HepG2 (cell line): ENCODE results near the gene ULBP1. TPM values are rescaled to one million over a fixed set of nuclear protein-coding genes. Genes with fewer than 3 reads are reported as not detected.

Source experiments
- ATAC-seq: fragments of 200-7000 bp; cut with Tn5 transposase; 3 replicates; pipeline ENCODE4 v1.9.1; 2020; ENCODE audit warnings: mild to moderate bottlenecking, moderate library complexity
- BruUV-seq: library from RNA; stranded (reverse); fragments of 400-500 nt; replicated peaks from 2 replicates; lab custom pipeline; 2021; lab: Mats Ljungman, UMichigan
- CTCF ChIA-PET: fragments of 300-600 bp; formaldehyde crosslinking; extraction: SDS; loops from one replicate; lab custom pipeline; 2021; ENCODE audit warnings: low total read pairs, inconsistent platforms, low intra/inter-chr PET ratio; lab: Yijun Ruan, JAX
- POLR2A ChIA-PET: fragments of 350-600 bp; sonication (Branson Sonifier 250); formaldehyde crosslinking; loops from one replicate; lab custom pipeline; 2020; ENCODE audit warnings: antibody characterized with exemption, inconsistent platforms; lab: Yijun Ruan, JAX
- DNase-seq: peaks from one replicate; pipeline ENCODE4 v3.0.0-alpha.2; 2015; ENCODE audit warnings: low spot score
- FAIRE-seq: peaks from 3 replicates; lab custom pipeline; 2011; peaks lifted over from hg19 to GRCh38; lab: Jason Lieb, UNC
- H2AFZ ChIP-seq: one replicate; pipeline ENCODE4 v1.6.1; 2011; ENCODE audit warnings: low read length, inconsistent platforms
- H3K27ac ChIP-seq: fragments of 300-600 bp; 3 replicates; pipeline ENCODE4 v1.8.0; 2011; ENCODE audit warnings: mixed run types, mild to moderate bottlenecking, mixed read lengths, low read length, inconsistent platforms; ENCODE audit not compliant: insufficient read depth; ENCODE audit errors: extremely low read length
- H3K27me3 ChIP-seq, 2 experiments: fragments of 200-600 bp in 1 of 2; 2 replicates in 1 of 2; 3 replicates in 1 of 2; pipeline versions ENCODE4 v1.6.0 to v1.8.0; 2011; ENCODE audit warnings: low read length in 2 of 2, mild to moderate bottlenecking in 2 of 2, moderate library complexity in 2 of 2, inconsistent platforms in 1 of 2; ENCODE audit not compliant: insufficient read depth in 2 of 2, control insufficient read depth in 1 of 2
- H3K36me3 ChIP-seq, 2 experiments: fragments of 200-600 bp in 1 of 2; replicated peaks in 1 of 2; 2 replicates in 1 of 2; 3 replicates in 1 of 2; pipeline versions ENCODE4 v1.5.1 to v1.8.0; 2011; ENCODE audit warnings: low read length in 2 of 2, inconsistent platforms in 1 of 2; ENCODE audit not compliant: insufficient read depth in 2 of 2, control insufficient read depth in 1 of 2
- H3K4me1 ChIP-seq: 2 replicates; pipeline ENCODE4 v1.5.1; 2012; ENCODE audit warnings: low read length, inconsistent platforms; ENCODE audit not compliant: insufficient read depth
- H3K4me2 ChIP-seq: 2 replicates; pipeline ENCODE4 v1.6.0; 2011; ENCODE audit warnings: low read depth, low read length, inconsistent platforms
- H3K4me3 ChIP-seq, 3 experiments: fragments of 200-600 bp in 1 of 3; sonication (generic), shearing (Covaris generic) in 1 of 3; replicated peaks in 1 of 3; 2 replicates each; pipeline ENCODE4 v1.5.1; 2011 to 2016; ENCODE audit warnings: low read length in 3 of 3, inconsistent platforms in 2 of 3, low read depth in 2 of 3, mild to moderate bottlenecking in 2 of 3, control low read depth in 1 of 3, mixed read lengths in 1 of 3; ENCODE audit not compliant: insufficient read depth in 1 of 3
- H3K79me2 ChIP-seq: one replicate; pipeline ENCODE4 v1.6.1; 2011; ENCODE audit warnings: low read length, inconsistent platforms; ENCODE audit not compliant: insufficient read depth
- H3K9ac ChIP-seq: 2 replicates; pipeline ENCODE4 v1.6.0; 2011; ENCODE audit warnings: mild to moderate bottlenecking, low read depth, low read length, inconsistent platforms; ENCODE audit not compliant: insufficient read depth
- H3K9me3 ChIP-seq: 2 replicates; pipeline ENCODE4 v1.5.1; 2012; ENCODE audit warnings: mild to moderate bottlenecking, low read length
- H4K20me1 ChIP-seq: 2 replicates; pipeline ENCODE4 v1.6.0; 2011; ENCODE audit warnings: inconsistent platforms, mild to moderate bottlenecking, low read length, moderate library complexity; ENCODE audit not compliant: insufficient read depth
- BRF2 ChIP-seq: sonication (generic); formaldehyde crosslinking; IDR thresholded peaks from 2 replicates; pipeline ENCODE4 v1.8.1; 2022; ENCODE audit warnings: mild to moderate bottlenecking, missing genetic modification reagents
- CCAR2 ChIP-seq: fragments of 200-400 bp; formaldehyde crosslinking; optimal IDR thresholded peaks from 2 replicates; pipeline ENCODE3; 2018; ENCODE audit warnings: low read depth, mild to moderate bottlenecking, low read length, moderate library complexity
- CREB1 ChIP-seq, 2 experiments: fragments of 450-650 bp in 1 of 2; IDR thresholded peaks; 2 replicates each; pipeline ENCODE4 v1.6.1; 2016 to 2017; ENCODE audit warnings: control low read depth in 1 of 2, mild to moderate bottlenecking in 1 of 2, missing compliant biosample characterization in 1 of 2, missing genetic modification characterization in 1 of 2
- ELF1 ChIP-seq: sonication (generic); formaldehyde crosslinking; IDR thresholded peaks from 2 replicates; pipeline ENCODE4 v1.4.0; 2020; ENCODE audit warnings: missing genetic modification reagents
- KDM4B ChIP-seq: sonication (generic); formaldehyde crosslinking; IDR thresholded peaks from 2 replicates; pipeline ENCODE4 v1.4.0; 2020; ENCODE audit warnings: missing genetic modification reagents
- PCBP1 ChIP-seq: fragments of 200-400 bp; formaldehyde crosslinking; IDR thresholded peaks from 2 replicates; pipeline ENCODE4 v1.6.1; 2017; ENCODE audit warnings: mild to moderate bottlenecking, low read depth, low read length, borderline replicate concordance
- RAD21 ChIP-seq: fragments of 450-650 bp; formaldehyde crosslinking; IDR thresholded peaks from 2 replicates; pipeline ENCODE4 v1.5.0; 2020; ENCODE audit warnings: mild to moderate bottlenecking
- SP4 ChIP-seq: sonication (generic); formaldehyde crosslinking; IDR thresholded peaks from 2 replicates; pipeline ENCODE4 v1.8.1; 2023; ENCODE audit warnings: mild to moderate bottlenecking, missing genetic modification reagents
- ZNF362 ChIP-seq: sonication (generic); formaldehyde crosslinking; IDR thresholded peaks from 2 replicates; pipeline ENCODE4 v1.4.0; 2020; ENCODE audit warnings: missing genetic modification reagents, mild to moderate bottlenecking, borderline replicate concordance
- ZNF569 ChIP-seq: sonication (generic); formaldehyde crosslinking; IDR thresholded peaks from 2 replicates; pipeline ENCODE4 v1.5.0; 2020; ENCODE audit warnings: mild to moderate bottlenecking, missing genetic modification reagents, moderate library complexity, borderline replicate concordance
- ZNF841 ChIP-seq: sonication (generic); formaldehyde crosslinking; IDR thresholded peaks from 2 replicates; pipeline ENCODE4 v1.8.1; 2023; ENCODE audit warnings: missing genetic modification reagents, borderline replicate concordance
- WGBS: methylation state at CpG from one replicate; pipeline ENCODE4 v1.1.6; 2017; ENCODE audit warnings: low lambda C conversion rate; 5-methylcytosine and 5-hydroxymethylcytosine counted together
- in situ Hi-C: cut with HindIII; loops from 2 replicates; pipeline ENCODE4 v1.10.0; 2017; ENCODE audit warnings: low pct_unique_long_range_greater_than_20kb; ENCODE audit not compliant: extremely low pct_ligation_motif_present
- intact Hi-C: fragments of 100-400 bp; cut with micrococcal nuclease; formaldehyde crosslinking; loops from one replicate; pipeline ENCODE4 v1.10.0; 2022; ENCODE audit not compliant: unreplicated experiment
- polyA plus RNA-seq, 8 experiments: library from polyadenylated mRNA; depleted of rRNA in 3 of 8; stranded (reverse) in 7 of 8; unstranded in 1 of 8; fragments of >200 nt; fragmentation: Illumina TruSeq in 4 of 8; extraction: Trizol in 4 of 8; gene quantifications; 2 replicates each; pipeline versions ENCODE4 v1.2.1 to v1.2.3, GENCODE V29; 2011 to 2016; ENCODE audit warnings: low read depth in 4 of 8, missing spikeins in 1 of 8, mixed read lengths in 1 of 8; ENCODE audit not compliant: insufficient read depth in 1 of 8
- total RNA-seq, 5 experiments: library from RNA; depleted of rRNA; stranded (reverse); fragments of >200 nt; fragmentation: Illumina TruSeq; extraction: Trizol; gene quantifications; 2 replicates each; pipeline ENCODE4 v1.2.3, GENCODE V29; 2016; ENCODE audit warnings: low read depth in 1 of 5
- TF ChIP-seq, protein P1 (sequence below): sonication (generic); formaldehyde crosslinking; IDR thresholded peaks from 2 replicates; pipeline ENCODE4 v1.5.1; 2020; ENCODE audit warnings: missing genetic modification reagents, mild to moderate bottlenecking, borderline replicate concordance
- TF ChIP-seq, protein P2 (sequence below): sonication (generic); formaldehyde crosslinking; IDR thresholded peaks from 2 replicates; pipeline ENCODE4 v1.4.0; 2020; ENCODE audit warnings: mild to moderate bottlenecking, missing genetic modification reagents

ULBP1 gene
- total and polyA plus RNA-seq, 2 of the 13 experiments (the other 11 are each of a cell fraction or from before 2014, with no cell fraction given), result 0.04 to 0.09 TPM

- WGBS, result 0% methylated on average over 2 of the region's 4 CpGs
- in situ Hi-C loops, result no loop called here
- CTCF ChIA-PET, result no interaction called here
Observed at GRCh38 chr6:149977221-149977620, 13.5 kb downstream of the ULBP1 start.

GRCh38 chr6:149978610-149979009 lies 14.9 kb downstream of the ULBP1 start:
- no peak overlapping the region for H3K9ac ChIP-seq
- no peak overlapping the region for H3K4me2 ChIP-seq
- H3K27me3 ChIP-seq, result peaks cover 3 to 30% of the 10 kb centered on the region in 2 experiments; a peak in 3 of 5 replicates
- FAIRE-seq (no peak), DNase-seq (no peak), ATAC-seq (no peak)
- H3K36me3 ChIP-seq, result no peaks in the 10 kb centered on the region
- no peaks in the 10 kb centered on the region for H3K4me1 ChIP-seq
- intact Hi-C loops, result no loop called here
- no peaks in the 10 kb centered on the region for H4K20me1 ChIP-seq
- no peaks in the 10 kb centered on the region for H3K79me2 ChIP-seq
- in situ Hi-C loops, result no loop called here
- no peak overlapping the region for H3K27ac ChIP-seq
- H3K4me3 ChIP-seq, result no peak overlapping the region
- ChIA-PET CTCF (no interaction called here), POLR2A (no interaction called here)
- H2AFZ ChIP-seq, result no peak overlapping the region
- BruUV-seq, result no TSS peak
- H3K9me3 ChIP-seq, result no peaks in the 10 kb centered on the region
- TF ChIP-seq CREB1 (IDR thresholded peaks at IDR 0.05), result no peak
- no peak for TF ChIP-seq CREB1 (CRISPR knock-in tag; IDR thresholded peaks at IDR 0.05)
- no peak for TF ChIP-seq ZNF362
- no peak for TF ChIP-seq KDM4B (CRISPR knock-in tag)
- TF ChIP-seq RAD21, result no peak
- no peak for TF ChIP-seq ZNF569 (CRISPR knock-in tag)
- no peak for TF ChIP-seq ZNF841 (CRISPR knock-in tag)
- TF ChIP-seq, protein P1, sequence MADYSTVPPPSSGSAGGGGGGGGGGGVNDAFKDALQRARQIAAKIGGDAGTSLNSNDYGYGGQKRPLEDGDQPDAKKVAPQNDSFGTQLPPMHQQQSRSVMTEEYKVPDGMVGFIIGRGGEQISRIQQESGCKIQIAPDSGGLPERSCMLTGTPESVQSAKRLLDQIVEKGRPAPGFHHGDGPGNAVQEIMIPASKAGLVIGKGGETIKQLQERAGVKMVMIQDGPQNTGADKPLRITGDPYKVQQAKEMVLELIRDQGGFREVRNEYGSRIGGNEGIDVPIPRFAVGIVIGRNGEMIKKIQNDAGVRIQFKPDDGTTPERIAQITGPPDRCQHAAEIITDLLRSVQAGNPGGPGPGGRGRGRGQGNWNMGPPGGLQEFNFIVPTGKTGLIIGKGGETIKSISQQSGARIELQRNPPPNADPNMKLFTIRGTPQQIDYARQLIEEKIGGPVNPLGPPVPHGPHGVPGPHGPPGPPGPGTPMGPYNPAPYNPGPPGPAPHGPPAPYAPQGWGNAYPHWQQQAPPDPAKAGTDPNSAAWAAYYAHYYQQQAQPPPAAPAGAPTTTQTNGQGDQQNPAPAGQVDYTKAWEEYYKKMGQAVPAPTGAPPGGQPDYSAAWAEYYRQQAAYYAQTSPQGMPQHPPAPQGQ (CRISPR knock-in tag), result no peak
- no peak for TF ChIP-seq CCAR2
- TF ChIP-seq, protein P2, sequence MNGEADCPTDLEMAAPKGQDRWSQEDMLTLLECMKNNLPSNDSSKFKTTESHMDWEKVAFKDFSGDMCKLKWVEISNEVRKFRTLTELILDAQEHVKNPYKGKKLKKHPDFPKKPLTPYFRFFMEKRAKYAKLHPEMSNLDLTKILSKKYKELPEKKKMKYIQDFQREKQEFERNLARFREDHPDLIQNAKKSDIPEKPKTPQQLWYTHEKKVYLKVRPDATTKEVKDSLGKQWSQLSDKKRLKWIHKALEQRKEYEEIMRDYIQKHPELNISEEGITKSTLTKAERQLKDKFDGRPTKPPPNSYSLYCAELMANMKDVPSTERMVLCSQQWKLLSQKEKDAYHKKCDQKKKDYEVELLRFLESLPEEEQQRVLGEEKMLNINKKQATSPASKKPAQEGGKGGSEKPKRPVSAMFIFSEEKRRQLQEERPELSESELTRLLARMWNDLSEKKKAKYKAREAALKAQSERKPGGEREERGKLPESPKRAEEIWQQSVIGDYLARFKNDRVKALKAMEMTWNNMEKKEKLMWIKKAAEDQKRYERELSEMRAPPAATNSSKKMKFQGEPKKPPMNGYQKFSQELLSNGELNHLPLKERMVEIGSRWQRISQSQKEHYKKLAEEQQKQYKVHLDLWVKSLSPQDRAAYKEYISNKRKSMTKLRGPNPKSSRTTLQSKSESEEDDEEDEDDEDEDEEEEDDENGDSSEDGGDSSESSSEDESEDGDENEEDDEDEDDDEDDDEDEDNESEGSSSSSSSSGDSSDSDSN (CRISPR knock-in tag), result no peak
- no peak for TF ChIP-seq PCBP1
- no peak for TF ChIP-seq BRF2

More at GRCh38 chr6:149977221-149977620, 13.5 kb downstream of the ULBP1 start:
- no peak overlapping the region for H2AFZ ChIP-seq
- no peak for FAIRE-seq
- no peak for ATAC-seq
- H3K4me1 ChIP-seq, result no peaks in the 10 kb centered on the region
- no peaks in the 10 kb centered on the region for H3K9me3 ChIP-seq
- no peak overlapping the region for H3K4me3 ChIP-seq
- H3K4me2 ChIP-seq, result no peak overlapping the region
- POLR2A ChIA-PET, result no interaction called here
- H4K20me1 ChIP-seq, result no peaks in the 10 kb centered on the region
- no peak for DNase-seq
- no TSS peak for BruUV-seq
- no peak overlapping the region for H3K9ac ChIP-seq
- no peak overlapping the region for H3K27ac ChIP-seq
- H3K79me2 ChIP-seq, result no peaks in the 10 kb centered on the region
- H3K27me3 ChIP-seq, result peaks cover 3 to 27% of the 10 kb centered on the region in 2 experiments; a peak in 3 of 5 replicates
- H3K36me3 ChIP-seq, result no peaks in the 10 kb centered on the region
- TF ChIP-seq ELF1 (CRISPR knock-in tag) (no peak), SP4 (CRISPR knock-in tag) (no peak)
- intact Hi-C loops, result no loop called here
